Breast epithelium (tissue), 4 donors: ENCODE data around the gene CFAP100. TPM values are rescaled to one million over a fixed set of nuclear protein-coding genes. Genes with fewer than 3 reads are reported as not detected.

Experiments
- DNase-seq, 2 donors: peaks; one replicate each; pipeline ENCODE4 v3.0.0-alpha.2; 2019; ENCODE audit warnings: low spot score in 2 of 2
- H3K27ac ChIP-seq, 2 donors: fragments of 200-600 bp; sonication (generic) in 1 of 2; one replicate each; pipeline ENCODE4 v1.5.1; 2016 to 2019; ENCODE audit warnings: mild to moderate bottlenecking in 1 of 2
- H3K27me3 ChIP-seq, 2 donors: fragments of 200-600 bp; sonication (generic) in 1 of 2; one replicate each; pipeline versions ENCODE4 v1.5.1 to v1.6.0; 2017 to 2019; ENCODE audit warnings: control low read depth in 1 of 2, mild to moderate bottlenecking in 1 of 2
- H3K36me3 ChIP-seq: fragments of 200-600 bp; one replicate; pipeline ENCODE4 v1.5.1; 2019
- H3K4me1 ChIP-seq, 2 donors: fragments of 200-600 bp; sonication (generic); one replicate each; pipeline ENCODE4 v1.5.1; 2016 to 2019; ENCODE audit warnings: control low read depth in 1 of 2
- H3K4me3 ChIP-seq, 3 donors: fragments of 200-600 bp; sonication (generic); 1 replicate in 2 of 3; 2 replicates in 1 of 3; pipeline ENCODE4 v1.5.1; 2016 to 2019; ENCODE audit warnings: mild to moderate bottlenecking in 3 of 3, moderate library complexity in 2 of 3
- H3K9me3 ChIP-seq, 2 donors: fragments of 200-600 bp; sonication (generic) in 1 of 2; one replicate each; pipeline ENCODE4 v1.5.1; 2016 to 2019; ENCODE audit warnings: control low read depth in 1 of 2
- POLR2A ChIP-seq: fragments of 450-650 bp; IDR thresholded peaks from one replicate; pipeline ENCODE4 v1.6.1; 2016; ENCODE audit warnings: antibody characterized with exemption, mild to moderate bottlenecking, moderate library complexity
- POLR2AphosphoS5 ChIP-seq, 3 donors: sonication (generic); formaldehyde crosslinking; IDR thresholded peaks; one replicate each; pipeline ENCODE4 v1.6.1; 2017; ENCODE audit warnings: antibody characterized with exemption in 3 of 3
- intact Hi-C: fragments of 100-400 bp; cut with DNase I; formaldehyde crosslinking; loops from one replicate; pipeline ENCODE4 v1.15.1; 2023; ENCODE audit warnings: low total_unique reads
- total RNA-seq, 3 donors: library from RNA; depleted of rRNA; stranded (reverse); fragments of >200 nt; gene quantifications; one replicate each; pipeline ENCODE4 v1.1.0, GENCODE V29; 2016
- TF ChIP-seq, protein P1 (sequence below), 3 donors: fragments of 450-650 bp; IDR thresholded peaks; one replicate each; pipeline ENCODE4 v1.5.1; 2016 to 2017; ENCODE audit warnings: antibody characterized with exemption in 3 of 3, mild to moderate bottlenecking in 3 of 3, moderate library complexity in 3 of 3

Gene CFAP100
- total RNA-seq, 3 donors from 2014 or later: not detected

DNA sequence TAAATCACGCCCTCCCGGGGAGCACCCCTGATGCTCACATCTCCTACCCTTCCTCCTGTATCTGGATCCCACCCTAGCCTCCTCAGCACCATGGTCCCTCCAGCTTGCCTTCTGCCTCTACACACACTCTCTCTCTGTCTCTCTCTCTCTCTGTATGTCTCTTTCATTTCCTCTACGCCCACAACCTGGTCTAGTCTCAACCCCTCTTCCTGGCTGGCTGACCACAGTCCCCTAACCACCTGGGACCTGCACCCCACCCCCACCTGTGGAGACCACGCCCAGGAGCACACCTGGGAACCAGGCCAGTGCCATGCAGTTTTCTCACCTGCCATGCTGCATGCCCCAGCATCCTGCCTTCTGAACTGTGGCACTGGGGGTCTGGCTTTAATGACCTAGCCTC, 4.0 kb upstream of the CFAP100 start:
- Histone ChIP-seq H3K36me3 (no peaks in the 10 kb centered on the region), H3K4me1 (no peaks in the 10 kb centered on the region), H3K27me3 (peaks cover 0 to 8% of the 10 kb centered on the region in 2 donors), H3K27ac (peak overlapping the region in 1 of 2 donors; percentile 93), H3K9me3 (no peaks in the 10 kb centered on the region), H3K4me3 (no peak overlapping the region)
- no peak for DNase-seq
- TF ChIP-seq, protein P1, sequence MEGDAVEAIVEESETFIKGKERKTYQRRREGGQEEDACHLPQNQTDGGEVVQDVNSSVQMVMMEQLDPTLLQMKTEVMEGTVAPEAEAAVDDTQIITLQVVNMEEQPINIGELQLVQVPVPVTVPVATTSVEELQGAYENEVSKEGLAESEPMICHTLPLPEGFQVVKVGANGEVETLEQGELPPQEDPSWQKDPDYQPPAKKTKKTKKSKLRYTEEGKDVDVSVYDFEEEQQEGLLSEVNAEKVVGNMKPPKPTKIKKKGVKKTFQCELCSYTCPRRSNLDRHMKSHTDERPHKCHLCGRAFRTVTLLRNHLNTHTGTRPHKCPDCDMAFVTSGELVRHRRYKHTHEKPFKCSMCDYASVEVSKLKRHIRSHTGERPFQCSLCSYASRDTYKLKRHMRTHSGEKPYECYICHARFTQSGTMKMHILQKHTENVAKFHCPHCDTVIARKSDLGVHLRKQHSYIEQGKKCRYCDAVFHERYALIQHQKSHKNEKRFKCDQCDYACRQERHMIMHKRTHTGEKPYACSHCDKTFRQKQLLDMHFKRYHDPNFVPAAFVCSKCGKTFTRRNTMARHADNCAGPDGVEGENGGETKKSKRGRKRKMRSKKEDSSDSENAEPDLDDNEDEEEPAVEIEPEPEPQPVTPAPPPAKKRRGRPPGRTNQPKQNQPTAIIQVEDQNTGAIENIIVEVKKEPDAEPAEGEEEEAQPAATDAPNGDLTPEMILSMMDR (IDR thresholded peaks at IDR 0.05): no peak
- no peak for TF ChIP-seq POLR2AphosphoS5 (IDR thresholded peaks at IDR 0.05)
- TF ChIP-seq POLR2A: no peak
- intact Hi-C loops: no loop called here

GRCh38 chr3:126391631-126392030, 3.1 kb upstream of the CFAP100 start:
- no peak for DNase-seq
- Histone ChIP-seq H3K27me3 (peaks cover 0 to 8% of the 10 kb centered on the region in 2 donors), H3K4me3 (no peak overlapping the region), H3K27ac (no peak overlapping the region), H3K4me1 (no peaks in the 10 kb centered on the region), H3K9me3 (no peaks in the 10 kb centered on the region), H3K36me3 (no peaks in the 10 kb centered on the region)
- intact Hi-C loops: no loop called here
- TF ChIP-seq POLR2A: no peak
- no peak for TF ChIP-seq POLR2AphosphoS5 (IDR thresholded peaks at IDR 0.05)
- TF ChIP-seq, protein P1 (IDR thresholded peaks at IDR 0.05): no peak

DNA sequence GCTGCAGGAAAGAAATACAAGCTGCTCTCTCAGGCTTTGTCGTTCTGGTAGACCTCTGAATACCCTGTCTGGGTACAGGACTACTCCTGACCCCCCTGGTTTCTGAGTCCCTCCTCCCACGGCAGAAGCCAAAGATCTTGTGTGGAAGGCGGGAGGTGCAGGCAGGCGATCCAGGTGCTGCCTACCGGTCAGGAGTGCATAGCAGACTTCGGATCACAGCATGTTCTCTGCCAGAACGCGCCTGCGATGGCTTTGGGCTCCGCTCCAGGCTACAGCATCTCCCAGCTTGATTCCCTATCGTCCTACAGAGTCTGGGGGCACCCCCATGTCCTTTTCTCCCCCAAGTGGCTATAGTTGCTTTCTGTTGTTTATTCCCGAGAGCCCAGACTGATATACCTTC, 2.5 kb upstream of the CFAP100 start:
- Histone ChIP-seq H3K9me3 (no peaks in the 10 kb centered on the region), H3K27me3 (peaks cover 0 to 8% of the 10 kb centered on the region in 2 donors), H3K4me3 (no peak overlapping the region), H3K27ac (no peak overlapping the region), H3K36me3 (no peaks in the 10 kb centered on the region), H3K4me1 (no peaks in the 10 kb centered on the region)
- intact Hi-C loops: no loop called here
- TF ChIP-seq POLR2A (no peak), POLR2AphosphoS5 (IDR thresholded peaks at IDR 0.05) (no peak)
- TF ChIP-seq, protein P1 (IDR thresholded peaks at IDR 0.05): no peak
- no peak for DNase-seq

- Histone ChIP-seq H3K4me1 (no peaks in the 10 kb centered on the region), H3K27me3 (peaks cover 0 to 8% of the 10 kb centered on the region in 2 donors), H3K36me3 (no peaks in the 10 kb centered on the region), H3K4me3 (no peak overlapping the region), H3K27ac (no peak overlapping the region), H3K9me3 (no peaks in the 10 kb centered on the region)
- no peak for DNase-seq
- TF ChIP-seq POLR2A: no peak
- intact Hi-C loops: no loop called here
These were observed 1.1 kb upstream of the CFAP100 start for GRCh38 chr3:126393563-126393962.

- TF ChIP-seq POLR2A: no peak
- no peak for TF ChIP-seq POLR2AphosphoS5 (IDR thresholded peaks at IDR 0.05)
- TF ChIP-seq, protein P1 (IDR thresholded peaks at IDR 0.05): no peak
- no peak for DNase-seq
- Histone ChIP-seq H3K27ac (no peak overlapping the region), H3K9me3 (no peaks in the 10 kb centered on the region), H3K4me3 (peak overlapping the region; percentile 9 to 18 (median 14)), H3K36me3 (no peaks in the 10 kb centered on the region), H3K27me3 (peaks cover 0 to 8% of the 10 kb centered on the region in 2 donors), H3K4me1 (no peaks in the 10 kb centered on the region)
- intact Hi-C loops: no loop called here
These were observed 240 bp downstream of the CFAP100 start for GRCh38 chr3:126394977-126395321.
